ENCODE results near the gene ABI3.

ABI3 gene

DNA sequence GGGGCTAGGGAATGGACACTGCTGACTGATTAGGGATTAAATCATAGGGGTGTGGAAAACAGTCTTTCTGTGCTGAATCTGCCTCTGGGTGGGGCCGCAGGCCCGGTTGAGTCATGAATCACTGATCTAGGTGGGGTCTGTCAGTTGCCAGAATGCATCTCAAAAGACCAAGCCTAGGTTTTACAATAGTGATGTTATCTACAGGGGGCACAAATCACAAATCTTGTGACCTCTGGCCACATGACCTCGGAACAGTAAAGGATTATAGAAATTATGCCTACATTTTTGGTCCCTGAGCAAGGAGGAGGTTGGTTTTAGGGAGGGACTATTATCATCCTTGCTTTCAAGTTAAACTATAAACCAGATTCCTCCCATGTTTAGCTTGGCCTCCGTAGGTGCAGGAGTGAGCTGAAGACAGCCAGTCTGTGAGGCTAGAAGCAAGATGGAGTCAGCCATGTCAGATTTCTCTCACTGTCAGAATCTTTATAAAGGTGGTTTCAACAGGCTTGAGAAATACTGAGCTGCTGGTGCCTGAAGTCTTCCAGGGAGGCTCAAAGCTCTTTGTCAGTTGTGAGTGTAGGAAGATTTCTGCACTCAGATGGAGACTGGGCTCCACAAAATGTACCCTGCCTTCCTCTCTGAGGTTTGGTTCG lies 13.0 kb upstream of the ABI3 start:
- DNase-seq: no peak

DNA sequence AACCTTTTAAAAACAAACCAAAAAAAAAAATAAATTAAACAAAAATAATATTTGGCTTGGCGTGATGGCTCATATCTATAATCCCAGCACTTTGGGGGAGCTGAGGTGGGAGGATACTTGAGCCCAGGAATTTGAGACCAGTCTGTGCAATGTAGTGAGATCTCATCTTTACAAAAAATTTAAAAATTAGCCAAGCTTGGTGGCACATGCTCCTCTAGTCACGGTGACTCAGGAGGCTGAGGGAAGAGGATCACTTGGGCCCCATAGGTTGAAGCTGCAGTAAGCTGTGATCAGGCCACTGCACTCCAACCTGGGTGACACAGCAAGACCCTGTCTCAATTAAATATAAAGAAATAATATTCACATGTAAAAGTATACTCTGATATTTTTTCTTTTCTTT lies 12.3 kb upstream of the ABI3 start:
- no peak for DNase-seq

DNA sequence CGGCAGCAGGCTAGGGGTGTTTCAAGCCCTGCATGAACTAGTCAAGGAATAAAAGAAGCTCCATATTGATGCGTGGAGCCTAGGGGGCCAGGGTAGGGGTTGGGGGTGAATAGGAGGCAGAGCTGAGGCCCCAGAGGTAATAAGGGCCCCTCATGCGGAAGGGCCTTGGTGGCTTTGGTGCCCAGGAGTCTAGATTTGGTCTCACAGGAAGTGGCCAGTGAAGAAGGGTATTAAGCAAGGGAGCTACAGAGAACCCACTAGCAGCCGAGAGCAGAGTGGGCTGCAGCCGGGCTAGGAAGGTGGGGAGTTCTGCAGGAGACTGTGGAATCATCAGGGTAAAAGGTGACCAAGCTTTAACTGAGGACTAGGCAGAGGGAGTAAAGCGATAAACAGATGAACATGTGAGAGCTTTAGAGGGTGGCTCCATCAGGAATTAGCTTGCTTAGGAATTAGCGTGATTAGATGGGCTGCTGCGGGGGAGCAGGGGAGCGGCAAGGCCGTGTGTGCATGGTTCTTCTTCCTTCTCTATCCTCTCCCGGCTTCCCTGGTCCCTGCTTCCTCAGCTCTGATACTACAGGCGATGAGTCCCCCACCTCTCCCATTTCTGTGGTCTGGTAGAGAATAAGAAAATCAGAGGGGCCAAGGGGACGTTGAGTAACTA lies 10.0 kb upstream of the ABI3 start:
- DNase-seq: no peak

DNA sequence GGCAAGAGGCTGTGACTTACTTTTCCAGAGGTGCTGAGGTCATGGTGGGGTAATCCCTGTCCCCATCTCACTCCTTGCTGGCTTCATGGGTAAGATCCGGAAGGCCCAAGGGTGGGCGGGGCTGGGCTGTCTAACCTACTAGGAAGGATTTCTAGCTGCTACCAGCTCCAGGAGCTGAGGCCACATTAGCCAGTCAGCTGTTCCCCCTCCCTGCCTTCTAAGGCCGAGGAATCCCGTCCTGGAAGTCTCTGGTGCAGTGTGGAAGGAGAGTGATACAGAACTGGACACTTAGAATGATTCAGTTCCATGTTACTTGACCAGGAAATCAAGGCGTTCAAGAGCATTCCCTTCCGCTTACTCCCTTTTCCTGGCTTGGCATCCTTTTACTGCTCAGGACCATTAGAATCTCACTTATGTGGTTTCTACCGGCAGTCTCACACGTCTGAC lies 9.0 kb upstream of the ABI3 start:
- DNase-seq: no peak

DNA sequence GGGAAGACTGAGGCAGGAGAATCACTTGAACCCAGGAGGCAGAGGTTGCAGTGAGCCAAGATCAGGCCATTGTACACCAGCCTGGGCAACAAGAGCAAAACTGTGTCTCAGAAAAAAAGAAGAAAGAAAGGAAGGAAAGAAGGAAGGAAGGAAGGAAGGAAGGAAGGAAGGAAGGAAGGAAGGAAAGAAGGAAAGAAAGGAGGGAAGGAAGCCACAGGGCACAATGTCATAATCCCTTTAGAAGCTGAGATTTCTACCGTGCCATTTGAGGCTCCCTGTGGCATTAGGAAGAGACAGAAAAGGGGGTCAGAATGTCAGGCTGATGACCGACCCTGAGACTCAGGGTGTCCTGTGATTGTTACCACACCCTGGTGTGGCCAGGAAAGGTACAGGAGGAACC lies 6.7 kb upstream of the ABI3 start:
- DNase-seq: no peak

DNA sequence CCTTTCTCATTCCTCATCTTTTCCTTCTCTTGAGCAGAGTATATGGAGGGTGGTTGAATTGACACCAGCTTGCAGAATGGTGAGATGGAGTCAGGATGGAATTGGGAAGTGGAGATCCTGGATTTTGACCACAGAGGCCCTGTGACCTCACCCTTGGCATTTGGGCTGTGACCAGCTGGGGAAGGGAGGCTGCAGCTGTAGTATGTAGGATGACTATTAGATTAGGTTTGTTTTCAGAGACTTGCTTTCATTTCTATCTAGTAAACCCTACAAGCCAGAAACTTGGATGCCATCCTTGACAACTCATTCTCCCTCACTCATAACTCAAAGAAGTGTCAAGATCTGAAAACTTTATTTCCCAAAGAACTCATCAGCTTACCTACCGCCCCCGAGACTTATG lies 6.0 kb upstream of the ABI3 start:
- DNase-seq: no peak

DNA sequence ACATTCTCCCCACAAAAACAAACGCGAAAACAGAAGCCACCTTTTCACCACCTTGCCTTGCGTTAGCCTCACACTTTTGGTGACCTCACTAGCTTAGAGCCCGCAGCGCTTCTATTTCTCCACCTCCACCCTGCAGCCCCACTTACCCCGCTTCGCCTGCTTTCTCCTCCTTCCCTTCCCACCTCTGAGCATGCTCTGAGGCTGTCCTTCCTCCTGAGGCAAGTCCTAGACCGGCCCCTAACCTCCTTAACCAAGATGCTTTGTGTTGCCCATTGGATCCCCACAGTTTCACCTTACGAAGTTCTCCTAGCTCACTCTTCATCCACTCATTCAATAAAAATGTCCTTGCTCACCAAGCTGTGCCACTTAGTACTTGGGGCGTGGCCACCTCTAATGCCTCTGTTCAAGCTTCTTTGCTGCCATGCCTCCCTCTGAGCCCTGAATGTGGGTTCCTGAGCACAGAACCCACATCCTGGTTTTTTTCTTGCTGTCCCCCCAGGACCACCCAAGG lies 1.4 kb upstream of the ABI3 start:
- no peak for DNase-seq

DNA sequence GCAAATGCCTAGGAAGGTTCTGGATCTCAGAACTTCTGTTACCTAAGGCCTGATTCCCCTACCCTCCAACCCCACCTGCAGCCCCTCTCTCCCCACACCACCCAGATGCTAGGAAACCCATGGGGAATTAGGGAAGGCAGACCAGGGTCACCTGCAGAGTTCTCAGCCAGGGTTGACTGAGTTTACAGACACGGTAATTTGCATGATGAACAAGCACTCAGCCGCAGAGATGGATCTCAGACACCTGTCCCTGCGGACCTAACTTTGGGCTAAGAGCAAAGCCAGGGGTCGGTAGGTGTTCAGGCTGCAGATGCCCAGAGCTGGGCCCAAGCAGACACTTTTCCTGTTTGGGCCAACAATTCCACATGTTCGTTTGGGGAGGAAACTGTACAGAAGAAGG lies 2.9 kb downstream of the ABI3 start:
- DNase-seq: no peak

DNA sequence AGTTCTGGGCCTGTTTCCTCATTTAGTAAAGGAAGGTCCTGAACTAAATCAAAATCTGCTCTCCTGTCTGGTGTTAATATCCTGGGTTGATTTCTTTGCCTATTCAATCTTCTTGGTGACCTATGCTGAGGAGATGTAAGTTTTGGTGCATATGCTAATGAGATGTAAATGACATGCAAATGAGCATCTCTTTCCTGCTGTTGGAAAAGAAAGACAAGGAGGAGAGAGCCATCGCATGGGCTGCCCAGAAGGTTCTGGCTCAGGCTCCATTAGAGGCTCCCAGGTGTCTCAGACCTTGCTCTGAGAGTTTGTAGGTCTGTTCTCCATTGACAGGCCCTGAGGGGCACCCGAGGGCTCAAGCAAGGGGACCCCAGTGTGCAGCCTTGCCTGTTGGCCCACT lies 3.3 kb downstream of the ABI3 start:
- DNase-seq: no peak

DNA sequence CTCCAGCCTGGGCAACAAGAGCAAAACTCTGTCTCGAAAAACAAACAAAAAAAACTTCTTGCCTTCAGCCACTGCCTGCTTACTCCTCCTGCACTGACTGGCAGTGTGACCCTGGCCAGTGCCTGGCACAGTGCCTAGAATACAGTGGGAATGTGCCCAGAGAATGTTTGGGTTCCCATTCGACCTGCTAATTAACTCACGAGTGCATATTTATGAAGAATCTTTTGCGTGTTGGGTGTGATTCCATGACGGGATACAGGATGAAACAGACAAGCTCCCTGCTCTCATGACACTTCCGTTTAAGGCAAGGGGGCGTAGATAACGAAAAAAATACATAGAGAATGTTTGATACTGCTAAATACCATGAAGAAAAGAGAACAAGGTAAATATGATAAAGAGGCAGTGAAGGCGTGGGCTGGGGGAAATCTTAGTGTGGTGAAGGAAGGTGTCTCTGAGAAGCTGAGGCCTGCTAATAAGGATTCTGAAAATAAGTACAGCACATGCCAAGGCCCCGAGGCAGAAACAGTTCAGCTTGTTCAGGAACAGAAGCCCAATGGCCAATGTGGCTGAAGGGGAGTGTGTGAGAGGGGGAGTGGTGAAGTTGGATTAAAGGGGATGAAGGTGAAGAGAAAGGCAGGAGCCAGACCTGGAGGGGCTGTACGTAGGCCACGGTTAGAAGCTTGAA lies 4.3 kb downstream of the ABI3 start:
- DNase-seq: no peak

DNA sequence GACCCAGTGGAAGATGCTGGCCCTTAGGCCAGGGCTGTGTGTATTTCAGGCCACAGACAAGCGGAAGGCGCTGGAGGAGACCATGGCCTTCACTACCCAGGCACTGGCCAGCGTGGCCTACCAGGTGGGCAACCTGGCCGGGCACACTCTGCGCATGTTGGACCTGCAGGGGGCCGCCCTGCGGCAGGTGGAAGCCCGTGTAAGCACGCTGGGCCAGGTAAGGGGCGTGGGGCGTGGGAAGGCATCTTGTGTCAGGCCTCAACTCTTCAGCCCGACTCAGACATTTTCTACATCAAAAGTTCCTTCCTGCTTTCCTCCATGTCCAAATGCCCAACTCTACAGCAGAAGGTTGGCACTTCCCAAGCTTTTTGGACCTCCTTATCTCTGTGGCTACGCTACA lies 6.0 kb downstream of the ABI3 start:
- DNase-seq: no peak

DNA sequence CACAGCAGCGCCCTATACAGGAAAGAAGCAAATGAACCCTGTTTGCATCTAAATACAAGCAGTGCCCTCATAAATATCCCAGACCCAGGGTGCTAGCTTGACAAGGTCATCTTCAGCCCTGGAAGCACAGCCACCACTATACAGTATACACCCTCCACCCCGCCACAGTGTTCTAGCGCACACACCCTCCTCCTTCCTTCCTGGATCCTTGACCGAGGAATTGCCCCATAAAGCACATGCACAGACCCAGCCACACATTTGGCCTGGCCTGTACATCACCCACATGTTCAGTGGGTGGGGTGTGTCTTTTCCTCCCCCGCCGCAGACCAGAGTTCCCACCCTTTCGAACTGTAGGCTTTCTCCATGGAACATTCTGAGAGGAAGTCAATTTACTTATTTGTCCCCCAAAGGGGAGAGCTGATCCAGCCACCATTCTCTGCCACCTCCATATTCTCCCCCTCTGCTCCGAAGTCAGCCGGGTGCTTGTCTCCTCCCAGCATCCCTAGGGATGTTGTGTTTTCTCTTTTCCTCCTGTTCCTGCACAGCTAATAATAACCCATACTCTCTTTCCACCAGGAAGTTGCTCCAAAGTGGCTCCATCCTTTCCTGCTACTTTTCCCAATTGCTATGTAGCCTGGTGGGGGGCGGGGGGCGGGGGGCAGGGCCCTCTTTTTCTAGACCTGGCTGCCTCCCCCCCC lies 6.6 kb downstream of the ABI3 start:
- no peak for DNase-seq

DNA sequence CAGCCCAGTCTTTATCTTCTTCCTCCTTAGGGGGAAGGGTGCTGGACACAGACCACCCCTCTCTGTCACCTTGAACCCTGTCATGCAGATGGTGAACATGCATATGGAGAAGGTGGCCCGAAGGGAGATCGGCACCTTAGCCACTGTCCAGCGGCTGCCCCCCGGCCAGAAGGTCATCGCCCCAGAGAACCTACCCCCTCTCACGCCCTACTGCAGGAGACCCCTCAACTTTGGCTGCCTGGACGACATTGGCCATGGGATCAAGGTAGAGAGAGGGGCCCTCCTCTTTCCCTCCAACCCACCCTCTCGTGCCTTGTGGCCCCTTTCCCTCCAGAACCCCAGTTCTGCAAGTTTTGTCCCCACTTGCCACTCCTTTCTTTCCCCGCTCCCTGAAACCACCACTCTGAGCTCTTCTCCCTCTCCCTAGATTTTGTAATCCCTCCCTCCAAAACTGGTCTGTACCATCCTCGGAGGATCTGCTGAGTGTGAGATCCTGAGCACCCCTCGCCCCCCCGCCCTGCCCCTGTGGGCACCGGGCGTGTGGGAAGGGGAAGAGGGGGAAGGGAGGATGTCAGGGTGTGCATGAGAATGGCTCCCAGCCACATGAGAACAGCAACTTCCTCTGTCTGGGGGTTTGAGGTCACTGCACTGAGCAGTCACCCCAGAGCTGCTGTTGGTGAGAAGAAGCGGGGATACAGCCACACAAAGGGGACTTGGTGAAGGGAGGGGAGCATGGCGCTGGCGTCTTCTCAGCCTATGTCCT lies 7.3 kb downstream of the ABI3 start:
- DNase-seq: no peak

DNA sequence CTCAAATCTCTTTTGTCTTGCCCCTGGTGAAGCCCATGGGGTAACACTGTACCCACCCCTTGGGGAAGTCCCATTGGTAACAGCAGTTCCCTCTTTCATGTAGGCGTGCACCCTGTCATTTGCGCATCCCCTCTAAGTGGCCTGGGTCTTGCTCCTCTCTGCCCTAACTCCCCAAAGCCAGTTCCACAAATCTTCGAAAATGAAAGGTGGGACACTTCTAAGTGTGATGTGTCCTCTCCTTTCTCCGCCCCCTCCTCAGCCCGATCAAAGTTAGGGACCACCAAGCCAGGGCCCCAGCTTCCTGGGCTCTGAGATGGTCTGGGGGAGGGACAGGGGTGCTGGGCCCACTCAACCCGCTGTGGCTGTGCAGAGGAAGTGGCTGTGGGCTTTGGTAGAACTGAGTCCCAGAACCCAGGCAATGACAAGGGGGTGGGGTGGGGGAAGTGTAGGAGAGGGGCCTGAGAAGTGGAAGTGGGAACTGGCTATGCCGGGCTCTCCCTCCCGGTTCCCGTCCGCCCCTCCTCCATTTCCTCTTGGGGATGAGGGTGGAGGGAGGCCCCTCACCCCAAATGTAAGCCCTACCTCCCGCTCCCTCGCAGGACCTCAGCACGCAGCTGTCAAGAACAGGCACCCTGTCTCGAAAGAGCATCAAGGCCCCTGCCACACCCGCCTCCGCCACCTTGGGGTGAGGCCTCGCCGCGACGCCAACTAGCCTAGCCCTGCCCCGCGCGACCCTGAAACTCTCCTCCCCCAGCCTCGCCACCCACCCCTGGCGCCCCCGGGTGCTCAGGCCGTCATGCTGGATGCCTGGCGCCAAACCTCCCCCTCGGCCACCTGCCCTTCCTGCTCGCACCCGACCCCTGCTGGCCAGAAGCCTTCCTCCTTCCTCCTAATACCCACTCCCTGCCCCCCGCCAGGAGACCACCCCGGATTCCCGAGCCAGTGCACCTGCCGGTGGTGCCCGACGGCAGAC lies 8.7 kb downstream of the ABI3 start:
- no peak for DNase-seq

DNA sequence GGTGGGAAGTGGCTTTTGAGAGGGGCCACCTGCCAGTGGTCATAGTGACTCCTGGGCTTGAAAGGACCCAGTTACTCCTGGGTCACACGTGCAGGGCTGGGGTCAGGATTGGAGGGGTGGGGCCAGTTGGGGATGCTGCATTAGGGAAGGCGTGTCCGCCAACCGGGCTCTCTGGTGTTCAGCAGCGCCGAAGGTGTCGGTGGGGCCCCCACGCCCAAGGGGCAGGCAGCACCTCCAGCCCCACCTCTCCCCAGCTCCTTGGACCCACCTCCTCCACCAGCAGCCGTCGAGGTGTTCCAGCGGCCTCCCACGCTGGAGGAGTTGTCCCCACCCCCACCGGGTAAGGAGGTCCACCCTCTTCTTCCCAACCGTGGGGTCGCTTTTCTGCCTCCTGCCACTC lies 9.5 kb downstream of the ABI3 start:
- no peak for DNase-seq

DNA sequence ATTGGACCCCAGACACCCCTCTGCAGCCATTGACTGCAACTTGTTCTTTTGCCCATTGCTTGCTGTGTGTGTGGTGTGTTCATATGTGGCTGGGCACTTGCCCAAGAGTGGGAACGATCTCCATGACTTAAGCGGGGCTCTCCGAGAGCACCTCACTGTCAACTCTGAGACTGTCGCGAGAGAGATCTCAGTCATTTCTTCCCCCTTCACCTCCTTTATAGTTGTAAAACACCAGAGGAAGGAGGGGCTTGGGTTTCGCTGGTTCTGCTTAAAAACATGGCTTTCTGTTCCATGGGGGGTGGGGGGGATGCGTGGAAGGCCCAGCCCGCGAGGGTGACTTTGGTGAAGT lies 12.6 kb downstream of the ABI3 start:
- no peak for DNase-seq

DNA sequence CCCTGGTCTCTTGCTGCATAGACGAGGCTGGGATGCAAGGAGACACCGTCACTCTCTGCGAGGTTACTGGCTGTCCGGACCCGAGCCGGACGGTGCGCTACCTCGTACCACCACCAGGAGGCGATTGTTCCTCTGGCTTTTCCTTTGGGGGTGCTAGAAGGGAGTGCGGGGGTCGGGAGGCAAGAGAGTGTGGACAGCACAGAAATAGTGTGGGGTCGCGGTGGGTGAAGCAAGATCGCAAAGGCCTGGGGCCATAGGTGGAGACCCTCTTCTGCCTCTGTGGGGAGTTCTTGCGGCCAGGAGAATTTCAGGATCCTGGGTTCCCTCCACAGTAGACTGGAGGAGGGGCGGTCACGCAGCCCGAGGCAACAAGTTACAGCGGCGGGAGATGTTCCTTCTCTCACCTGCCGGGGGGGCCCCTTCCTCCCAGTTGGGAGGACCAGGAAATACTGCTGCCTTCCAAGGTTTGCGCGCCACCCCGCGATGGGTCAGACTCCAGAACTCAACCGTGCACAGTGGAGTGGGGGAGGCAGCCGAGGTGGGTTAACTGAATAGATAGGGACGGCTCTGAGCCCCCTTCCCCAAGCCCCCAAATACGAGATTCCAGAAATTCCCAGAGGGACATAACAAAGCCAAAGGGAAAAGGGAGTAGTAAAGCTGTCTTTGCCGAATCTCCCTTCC lies 13.2 kb downstream of the ABI3 start:
- no peak for DNase-seq

DNA sequence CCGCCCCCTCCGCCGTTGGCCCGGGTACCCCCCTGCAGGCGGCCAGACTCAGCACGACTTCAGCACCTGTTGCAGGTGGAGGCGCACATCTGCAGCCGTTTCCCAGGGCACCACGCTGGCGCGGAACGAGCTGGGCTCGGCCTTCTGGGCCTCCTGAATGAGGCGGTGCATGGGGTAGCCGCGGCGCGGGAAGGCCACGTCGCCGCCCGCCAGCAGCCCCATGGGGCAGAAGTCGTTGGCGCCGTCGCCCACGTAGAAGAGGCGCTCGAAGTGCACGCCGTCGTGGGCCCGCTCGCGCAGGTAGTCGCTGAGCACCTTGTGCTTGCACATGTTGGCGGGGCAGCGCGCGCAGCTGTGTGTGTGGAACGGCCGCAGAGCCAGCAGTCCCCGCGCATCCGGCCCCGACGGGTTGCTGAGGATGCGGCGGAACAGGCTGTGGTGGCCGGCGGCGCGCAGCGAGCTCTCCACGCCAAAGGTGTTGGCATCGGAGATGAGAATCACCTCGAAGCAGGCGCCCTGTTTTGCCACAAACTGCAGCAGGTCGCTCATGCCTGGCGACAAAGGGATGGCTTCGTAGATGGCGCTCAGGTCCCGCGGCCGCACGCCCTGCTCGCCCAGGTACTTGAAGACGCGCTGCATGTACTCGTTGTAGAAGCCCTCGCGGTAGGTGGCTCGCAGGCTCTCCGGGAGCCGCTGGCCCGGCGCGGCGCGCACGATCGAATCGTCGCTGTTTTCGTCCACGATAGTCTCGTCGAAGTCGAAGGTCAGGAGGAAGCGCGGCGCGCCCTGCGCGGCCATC lies 13.9 kb downstream of the ABI3 start:
- no peak for DNase-seq

DNA sequence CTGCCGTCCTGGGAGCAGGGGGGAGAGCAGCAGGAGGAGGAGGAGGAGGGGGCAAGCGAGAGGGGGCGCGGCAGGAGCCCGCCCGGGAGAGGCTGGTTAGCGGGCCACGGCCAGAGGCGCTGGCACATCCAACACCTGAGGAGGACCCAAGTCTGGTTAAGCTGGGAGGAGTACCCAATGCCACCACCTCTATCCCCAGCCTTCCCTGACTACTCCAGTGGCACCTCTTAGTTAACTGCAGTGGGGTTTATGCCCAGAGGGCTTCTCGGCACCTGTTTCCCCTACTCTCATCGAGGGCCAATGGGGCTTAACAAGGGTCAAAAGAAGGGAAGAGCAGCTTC lies 14.5 kb downstream of the ABI3 start:
- no peak for DNase-seq

DNA sequence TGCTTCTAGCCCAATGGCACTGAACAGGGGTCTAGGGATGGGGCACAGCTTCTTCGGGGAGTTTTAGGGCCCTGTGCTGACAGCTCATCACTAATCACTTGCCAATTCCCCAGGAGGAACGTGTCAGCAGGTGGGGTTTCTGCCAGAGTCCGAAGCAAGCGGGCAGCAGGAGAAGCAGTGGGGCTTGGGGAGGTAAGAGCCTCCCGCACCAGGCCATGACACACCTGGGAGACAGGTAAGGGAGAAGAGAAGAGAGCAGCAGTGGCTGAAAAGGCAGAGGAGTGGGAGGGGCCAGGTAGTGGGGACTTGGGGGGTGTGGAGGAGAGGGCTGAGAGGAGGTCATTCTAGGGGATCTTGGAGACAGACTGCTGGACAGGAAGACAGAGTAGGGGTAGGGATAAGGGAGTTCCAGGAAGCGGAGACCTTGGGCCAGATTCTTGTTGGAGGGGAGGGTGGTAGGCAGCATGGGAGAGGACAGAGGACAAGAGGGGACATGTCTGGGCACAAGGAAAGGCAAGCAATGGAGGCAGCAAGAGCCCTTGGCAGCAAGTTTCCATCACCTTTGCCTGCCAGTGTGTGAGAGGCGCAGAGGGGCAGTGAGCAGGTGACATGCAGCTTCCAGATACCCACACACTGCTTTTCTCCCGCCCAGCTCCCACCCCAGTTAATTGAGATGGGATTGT lies 15.2 kb downstream of the ABI3 start:
- DNase-seq: no peak
